ENCODE data around the gene FAM83D.
"Not testable (repeated sequence)": the region's sequence is repeated elsewhere in the genome, so short reads cannot be mapped to it uniquely, and the experiment has no call there.

Gene FAM83D

DNA sequence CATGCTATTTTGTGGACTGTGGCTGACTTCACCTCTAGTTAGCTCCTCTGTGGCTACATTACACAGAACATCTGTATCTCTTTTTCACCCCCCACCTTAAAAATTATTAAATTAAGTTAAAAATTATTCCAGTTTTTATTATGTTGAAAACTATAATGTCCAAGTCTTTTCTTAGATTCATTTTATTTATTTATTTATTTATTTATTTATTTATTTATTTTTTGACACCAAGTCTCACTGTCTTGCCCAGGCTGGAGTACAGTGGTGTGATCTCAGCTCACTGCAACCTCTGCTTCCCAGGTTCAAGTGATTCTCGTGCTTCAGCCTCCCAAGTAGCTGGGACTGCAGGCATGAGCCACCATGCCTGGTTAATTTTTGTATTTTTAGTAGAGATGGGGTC is 70.6 kb downstream of the FAM83D start:
- not testable (repeated sequence) for H2AFZ ChIP-seq (ENCODE audit: low read length); H3K14ac ChIP-seq (ENCODE audit: low read length); H2BK12ac ChIP-seq (ENCODE audit: low read length); H2BK15ac ChIP-seq (ENCODE audit: low read length); H2BK5ac ChIP-seq (ENCODE audit: low read length); H3K9ac ChIP-seq (ENCODE audit: low read depth, low read length, poor library complexity); H2AK5ac ChIP-seq (ENCODE audit: low read depth, low read length); H3K23ac ChIP-seq (ENCODE audit: low read depth, low read length, poor library complexity); H4K91ac ChIP-seq (ENCODE audit: low read depth, low read length, poor library complexity); H3K4me2 ChIP-seq (ENCODE audit: insufficient read depth, low read length, poor library complexity, severe bottlenecking); H2BK120ac ChIP-seq (ENCODE audit: low read depth, low read length); H3K4ac ChIP-seq (ENCODE audit: low read length); H3K27ac ChIP-seq (replicated peaks; ENCODE audit: low read length); H3K4me3 ChIP-seq (ENCODE audit: low read length in 2 of 2); DNase-seq (ENCODE audit: low spot score); H4K8ac ChIP-seq (ENCODE audit: low read depth, low read length); H3K18ac ChIP-seq (ENCODE audit: low read length); H3K27me3 ChIP-seq (ENCODE audit: control insufficient read depth in 3 of 3, insufficient read depth in 3 of 3, low read depth in 1 of 3, low read length in 3 of 3); H3K9me3 ChIP-seq (replicated peaks in 1 of 2; ENCODE audit: control insufficient read depth in 2 of 2, insufficient read depth in 1 of 2, low read depth in 1 of 2, low read length in 2 of 2); H3K4me1 ChIP-seq (ENCODE audit: control insufficient read depth in 2 of 2, insufficient read depth in 1 of 2, low read depth in 1 of 2, low read length in 2 of 2); H3K79me1 ChIP-seq (ENCODE audit: low read depth, low read length)
- WGBS, 2 donors (ENCODE audit: extremely low coverage in 2 of 2, insufficient read length in 2 of 2, insufficient replicate concordance in 1 of 2): no CpG with 5 or more reads among the region's 1 CpG
- peaks cover 29 to 72% of the 10 kb centered on the region in 2 donors for H3K36me3 ChIP-seq (replicated peaks in 1 of 2; ENCODE audit: control insufficient read depth in 2 of 2, insufficient read depth in 2 of 2, low read length in 2 of 2)

- Histone ChIP-seq H3K23ac (ENCODE audit: low read depth, low read length, poor library complexity) (no peak overlapping the region), H2BK15ac (ENCODE audit: low read length) (no peak overlapping the region), H2AFZ (ENCODE audit: low read length) (no peak overlapping the region), H3K4me2 (ENCODE audit: insufficient read depth, low read length, poor library complexity, severe bottlenecking) (no peak overlapping the region), H3K27ac (replicated peaks; ENCODE audit: low read length) (no peak overlapping the region), H2BK5ac (ENCODE audit: low read length) (no peak overlapping the region), H3K79me1 (ENCODE audit: low read depth, low read length) (no peaks in the 10 kb centered on the region), H3K36me3 (replicated peaks in 1 of 2; ENCODE audit: control insufficient read depth in 2 of 2, insufficient read depth in 2 of 2, low read length in 2 of 2) (peaks cover 31 to 72% of the 10 kb centered on the region in 2 donors), H3K18ac (ENCODE audit: low read length) (no peak overlapping the region), H3K9me3 (replicated peaks in 1 of 2; ENCODE audit: control insufficient read depth in 2 of 2, insufficient read depth in 1 of 2, low read depth in 1 of 2, low read length in 2 of 2) (no peaks in the 10 kb centered on the region), H3K4ac (ENCODE audit: low read length) (no peak overlapping the region), H3K14ac (ENCODE audit: low read length) (no peak overlapping the region), H3K27me3 (ENCODE audit: control insufficient read depth in 3 of 3, insufficient read depth in 3 of 3, low read depth in 1 of 3, low read length in 3 of 3) (no peaks in the 10 kb centered on the region), H4K8ac (ENCODE audit: low read depth, low read length) (no peak overlapping the region), H2BK120ac (ENCODE audit: low read depth, low read length) (no peak overlapping the region), H3K4me3 (ENCODE audit: low read length in 2 of 2) (no peak overlapping the region), H2BK12ac (ENCODE audit: low read length) (no peak overlapping the region), H4K91ac (ENCODE audit: low read depth, low read length, poor library complexity) (no peak overlapping the region), H3K9ac (ENCODE audit: low read depth, low read length, poor library complexity) (peak overlapping the region; percentile 32), H3K4me1 (ENCODE audit: control insufficient read depth in 2 of 2, insufficient read depth in 1 of 2, low read depth in 1 of 2, low read length in 2 of 2) (no peaks in the 10 kb centered on the region), H2AK5ac (ENCODE audit: low read depth, low read length) (no peak overlapping the region)
- 100% methylated on average over 2 of the region's 8 CpGs for WGBS, 2 donors (ENCODE audit: extremely low coverage in 2 of 2, insufficient read length in 2 of 2, insufficient replicate concordance in 1 of 2)
- no peak for DNase-seq (ENCODE audit: low spot score)
These were observed 71.4 kb downstream of the FAM83D start for GRCh38 chr20:38997622-38998021.

DNA sequence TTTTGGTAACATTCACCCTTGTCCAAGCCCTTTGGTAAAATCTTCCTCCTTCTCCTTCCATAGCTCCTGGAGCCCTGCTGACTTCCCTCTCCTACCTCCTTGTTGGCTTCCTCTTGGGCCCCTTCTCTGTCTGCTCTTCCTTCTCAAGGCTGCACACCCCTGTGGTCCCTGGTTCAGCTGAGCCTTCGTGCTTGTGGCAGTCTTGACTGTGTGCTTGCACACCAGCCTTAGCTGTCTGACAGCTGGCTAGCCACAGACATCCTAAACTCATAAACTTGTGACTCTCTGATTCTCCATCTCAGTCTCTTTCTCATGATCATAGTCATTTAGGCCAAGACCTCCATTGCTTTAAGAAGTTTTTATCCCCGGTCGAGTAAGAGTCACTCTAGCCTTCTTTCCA is 73.0 kb downstream of the FAM83D start:
- Histone ChIP-seq H3K4me2 (ENCODE audit: insufficient read depth, low read length, poor library complexity, severe bottlenecking) (no peak overlapping the region), H3K18ac (ENCODE audit: low read length) (no peak overlapping the region), H2AFZ (ENCODE audit: low read length) (no peak overlapping the region), H3K79me1 (ENCODE audit: low read depth, low read length) (no peaks in the 10 kb centered on the region), H2AK5ac (ENCODE audit: low read depth, low read length) (no peak overlapping the region), H2BK120ac (ENCODE audit: low read depth, low read length) (no peak overlapping the region), H3K9ac (ENCODE audit: low read depth, low read length, poor library complexity) (no peak overlapping the region), H3K23ac (ENCODE audit: low read depth, low read length, poor library complexity) (peak overlapping the region; percentile 4), H2BK5ac (ENCODE audit: low read length) (no peak overlapping the region), H2BK15ac (ENCODE audit: low read length) (no peak overlapping the region), H4K8ac (ENCODE audit: low read depth, low read length) (no peak overlapping the region), H3K9me3 (replicated peaks in 1 of 2; ENCODE audit: control insufficient read depth in 2 of 2, insufficient read depth in 1 of 2, low read depth in 1 of 2, low read length in 2 of 2) (no peaks in the 10 kb centered on the region), H2BK12ac (ENCODE audit: low read length) (no peak overlapping the region), H3K27ac (replicated peaks; ENCODE audit: low read length) (no peak overlapping the region), H3K4me1 (ENCODE audit: control insufficient read depth in 2 of 2, insufficient read depth in 1 of 2, low read depth in 1 of 2, low read length in 2 of 2) (no peaks in the 10 kb centered on the region), H3K4ac (ENCODE audit: low read length) (no peak overlapping the region), H3K36me3 (replicated peaks in 1 of 2; ENCODE audit: control insufficient read depth in 2 of 2, insufficient read depth in 2 of 2, low read length in 2 of 2) (peaks cover 37 to 85% of the 10 kb centered on the region in 2 donors), H3K4me3 (ENCODE audit: low read length in 2 of 2) (no peak overlapping the region), H3K14ac (ENCODE audit: low read length) (no peak overlapping the region), H3K27me3 (ENCODE audit: control insufficient read depth in 3 of 3, insufficient read depth in 3 of 3, low read depth in 1 of 3, low read length in 3 of 3) (no peaks in the 10 kb centered on the region), H4K91ac (ENCODE audit: low read depth, low read length, poor library complexity) (no peak overlapping the region)
- no peak for DNase-seq (ENCODE audit: low spot score)
- no CpG with 5 or more reads among the region's 3 CpGs for WGBS, 2 donors (ENCODE audit: extremely low coverage in 2 of 2, insufficient read length in 2 of 2, insufficient replicate concordance in 1 of 2)

DNA sequence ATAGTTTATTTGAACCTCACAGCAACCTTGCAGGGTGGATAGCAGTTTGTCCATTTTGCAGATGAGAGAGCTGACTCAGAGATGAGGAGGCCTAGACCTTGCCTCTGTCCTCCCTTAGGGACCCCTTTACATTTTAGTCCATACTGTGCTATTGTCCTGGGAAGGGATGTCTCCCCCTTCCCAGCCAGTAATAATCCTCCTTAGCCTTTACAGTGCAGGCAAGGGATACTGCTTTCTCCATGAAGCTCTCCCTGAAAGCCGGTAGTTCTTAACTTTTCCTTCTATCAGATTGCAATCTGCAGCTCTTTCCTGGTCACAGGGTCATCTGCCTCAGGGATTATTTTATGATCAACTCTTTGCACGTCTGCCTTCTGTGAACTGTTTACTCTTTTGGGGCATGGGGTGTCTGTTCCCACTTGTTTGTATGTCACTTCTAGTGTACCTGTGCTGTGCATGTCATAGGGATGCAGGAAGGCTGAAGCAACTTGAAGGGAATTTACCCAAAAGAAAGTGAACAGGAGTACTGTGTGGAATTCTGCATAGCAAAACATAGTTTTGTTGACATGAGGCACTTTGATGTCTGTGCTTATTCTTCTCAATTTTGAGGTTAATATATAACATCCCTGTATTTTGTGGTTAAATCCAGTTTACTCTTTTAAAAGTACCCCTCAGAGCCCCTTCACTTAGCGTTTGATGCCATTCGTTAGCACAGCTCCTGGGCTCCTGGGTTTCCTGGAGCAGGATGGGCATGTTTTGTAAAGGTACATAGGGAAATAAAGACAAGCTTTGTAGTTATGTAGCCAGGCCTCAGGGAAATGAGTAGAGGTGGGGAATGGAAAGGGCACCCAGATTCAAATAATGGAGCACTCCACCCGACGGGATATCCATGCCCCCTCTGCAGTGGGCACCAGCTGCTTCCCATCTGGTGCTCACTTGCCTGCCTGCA is 74.0 kb downstream of the FAM83D start:
- Histone ChIP-seq H3K4me2 (ENCODE audit: insufficient read depth, low read length, poor library complexity, severe bottlenecking) (no peak overlapping the region), H3K14ac (ENCODE audit: low read length) (no peak overlapping the region), H3K27ac (replicated peaks; ENCODE audit: low read length) (no peak overlapping the region), H3K27me3 (ENCODE audit: control insufficient read depth in 3 of 3, insufficient read depth in 3 of 3, low read depth in 1 of 3, low read length in 3 of 3) (no peaks in the 10 kb centered on the region), H2BK15ac (ENCODE audit: low read length) (no peak overlapping the region), H3K36me3 (replicated peaks in 1 of 2; ENCODE audit: control insufficient read depth in 2 of 2, insufficient read depth in 2 of 2, low read length in 2 of 2) (peaks cover 37 to 90% of the 10 kb centered on the region in 2 donors), H3K18ac (ENCODE audit: low read length) (no peak overlapping the region), H4K91ac (ENCODE audit: low read depth, low read length, poor library complexity) (no peak overlapping the region), H3K23ac (ENCODE audit: low read depth, low read length, poor library complexity) (no peak overlapping the region), H3K4me3 (ENCODE audit: low read length in 2 of 2) (no peak overlapping the region), H2BK120ac (ENCODE audit: low read depth, low read length) (no peak overlapping the region), H3K4ac (ENCODE audit: low read length) (no peak overlapping the region), H2BK12ac (ENCODE audit: low read length) (no peak overlapping the region), H3K9ac (ENCODE audit: low read depth, low read length, poor library complexity) (no peak overlapping the region), H3K9me3 (replicated peaks in 1 of 2; ENCODE audit: control insufficient read depth in 2 of 2, insufficient read depth in 1 of 2, low read depth in 1 of 2, low read length in 2 of 2) (no peaks in the 10 kb centered on the region), H3K79me1 (ENCODE audit: low read depth, low read length) (no peaks in the 10 kb centered on the region), H2AFZ (ENCODE audit: low read length) (no peak overlapping the region), H2AK5ac (ENCODE audit: low read depth, low read length) (no peak overlapping the region), H2BK5ac (ENCODE audit: low read length) (no peak overlapping the region), H4K8ac (ENCODE audit: low read depth, low read length) (no peak overlapping the region), H3K4me1 (ENCODE audit: control insufficient read depth in 2 of 2, insufficient read depth in 1 of 2, low read depth in 1 of 2, low read length in 2 of 2) (no peaks in the 10 kb centered on the region)
- WGBS, 2 donors (ENCODE audit: extremely low coverage in 2 of 2, insufficient read length in 2 of 2, insufficient replicate concordance in 1 of 2): no CpG with 5 or more reads among the region's 6 CpGs
- no peak for DNase-seq (ENCODE audit: low spot score)
